OCI-LY3 (cell line): ENCODE measurements around the gene CEP68.

ENCODE experiments used
- H2AFZ ChIP-seq: fragments of 200-600, 300-600 bp; shearing (Covaris generic); 2 replicates; pipeline ENCODE4 v1.6.0; 2014; ENCODE audit warnings: antibody characterized with exemption, low read depth, low read length
- H3K27ac ChIP-seq: fragments of 200-600, 300-600 bp; sonication (generic); 2 replicates; pipeline ENCODE4 v1.5.1; 2014; ENCODE audit warnings: mild to moderate bottlenecking, low read length, moderate library complexity, mixed read lengths
- H3K27me3 ChIP-seq: fragments of 200-600, 300-600 bp; sonication (generic); 2 replicates; pipeline ENCODE4 v1.6.1; 2014; ENCODE audit warnings: low read depth, low read length, mixed read lengths
- H3K36me3 ChIP-seq: fragments of 200-600, 300-600 bp; sonication (generic); replicated peaks from 2 replicates; pipeline ENCODE3; 2014; ENCODE audit warnings: low read depth, low read length, mixed read lengths
- H3K4me1 ChIP-seq: fragments of 300-600, 200-600 bp; sonication (generic); 2 replicates; pipeline ENCODE4 v1.6.1; 2014; ENCODE audit warnings: low read length, mixed read lengths
- H3K4me2 ChIP-seq: fragments of 200-600, 300-600 bp; sonication (generic); 2 replicates; pipeline ENCODE4 v1.6.1; 2014; ENCODE audit warnings: low read length, mixed read lengths
- H3K4me3 ChIP-seq: fragments of 300-600, 200-600 bp; sonication (generic); 2 replicates; pipeline ENCODE4 v1.5.1; 2014; ENCODE audit warnings: antibody characterized with exemption, mild to moderate bottlenecking, low read length, moderate library complexity
- H3K79me2 ChIP-seq: fragments of 300-600, 200-600 bp; shearing (Covaris generic); 2 replicates; pipeline ENCODE4 v1.6.1; 2014; ENCODE audit warnings: mild to moderate bottlenecking, low read length, mixed read lengths
- H3K9ac ChIP-seq: fragments of 300-600, 200-600 bp; shearing (Covaris generic); 2 replicates; pipeline ENCODE4 v1.6.0; 2014; ENCODE audit warnings: mild to moderate bottlenecking, low read length, moderate library complexity
- H3K9me3 ChIP-seq: fragments of 200-600, 300-600 bp; shearing (Covaris generic); 2 replicates; pipeline ENCODE4 v1.6.1; 2014; ENCODE audit warnings: low read length, mixed read lengths; ENCODE audit not compliant: insufficient read depth
- H4K20me1 ChIP-seq: fragments of 200-600, 300-600 bp; sonication (generic); 2 replicates; pipeline ENCODE4 v1.6.1; 2016; ENCODE audit warnings: low read length, mixed read lengths; ENCODE audit not compliant: insufficient read depth
- EZH2phosphoT487 ChIP-seq: fragments of 200-600 bp; shearing (Covaris generic); IDR thresholded peaks from 2 replicates; pipeline ENCODE4 v1.6.1; 2018; ENCODE audit warnings: antibody characterized with exemption, mixed run types, low read depth
- TF ChIP-seq, protein P1 (sequence below): fragments of 200-600, 300-600 bp; sonication (generic); IDR thresholded peaks from 2 replicates; pipeline ENCODE4 v1.5.1; 2014; ENCODE audit warnings: antibody characterized with exemption, low read length, low read depth

CEP68 gene

DNA sequence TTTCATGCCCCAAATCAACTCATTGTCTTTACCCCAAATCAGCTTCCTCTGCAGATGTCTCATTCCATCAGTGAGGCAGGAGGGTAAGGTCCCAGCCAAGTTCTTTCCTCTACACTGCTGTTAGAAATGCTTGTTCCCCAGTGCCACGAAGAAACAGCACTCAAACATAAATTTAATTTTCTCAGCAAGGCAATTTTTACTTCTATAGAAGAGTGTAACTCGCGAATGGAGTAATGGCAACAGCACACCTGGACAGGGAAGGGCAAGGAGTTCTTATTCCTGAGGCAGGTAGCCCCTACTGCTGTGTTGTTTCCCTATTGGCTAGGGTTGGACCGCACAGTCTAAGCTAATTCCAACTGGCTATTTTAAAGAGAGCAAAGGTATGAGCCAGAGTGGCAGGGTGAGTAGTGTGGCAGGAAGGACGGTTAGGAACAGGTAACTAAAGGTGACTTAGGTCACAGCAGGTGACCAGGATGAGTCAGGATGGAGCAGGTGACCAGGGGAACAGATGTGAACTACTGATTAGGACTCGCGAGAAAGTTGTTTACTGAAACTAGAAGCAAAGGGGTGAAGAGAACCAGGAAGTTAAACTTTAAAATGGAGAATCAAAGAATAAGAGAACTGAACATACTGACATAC lies 12.0 kb upstream of the CEP68 start:
- Histone ChIP-seq H3K4me2 (no peak overlapping the region), H3K9me3 (peaks cover 15% of the 10 kb centered on the region), H3K4me1 (peaks cover 8% of the 10 kb centered on the region), H2AFZ (no peak overlapping the region), H4K20me1 (no peaks in the 10 kb centered on the region), H3K79me2 (no peaks in the 10 kb centered on the region), H3K27ac (no peak overlapping the region), H3K9ac (no peak overlapping the region), H3K4me3 (no peak overlapping the region), H3K36me3 (peaks cover 17% of the 10 kb centered on the region), H3K27me3 (no peaks in the 10 kb centered on the region)
- TF ChIP-seq, protein P1, sequence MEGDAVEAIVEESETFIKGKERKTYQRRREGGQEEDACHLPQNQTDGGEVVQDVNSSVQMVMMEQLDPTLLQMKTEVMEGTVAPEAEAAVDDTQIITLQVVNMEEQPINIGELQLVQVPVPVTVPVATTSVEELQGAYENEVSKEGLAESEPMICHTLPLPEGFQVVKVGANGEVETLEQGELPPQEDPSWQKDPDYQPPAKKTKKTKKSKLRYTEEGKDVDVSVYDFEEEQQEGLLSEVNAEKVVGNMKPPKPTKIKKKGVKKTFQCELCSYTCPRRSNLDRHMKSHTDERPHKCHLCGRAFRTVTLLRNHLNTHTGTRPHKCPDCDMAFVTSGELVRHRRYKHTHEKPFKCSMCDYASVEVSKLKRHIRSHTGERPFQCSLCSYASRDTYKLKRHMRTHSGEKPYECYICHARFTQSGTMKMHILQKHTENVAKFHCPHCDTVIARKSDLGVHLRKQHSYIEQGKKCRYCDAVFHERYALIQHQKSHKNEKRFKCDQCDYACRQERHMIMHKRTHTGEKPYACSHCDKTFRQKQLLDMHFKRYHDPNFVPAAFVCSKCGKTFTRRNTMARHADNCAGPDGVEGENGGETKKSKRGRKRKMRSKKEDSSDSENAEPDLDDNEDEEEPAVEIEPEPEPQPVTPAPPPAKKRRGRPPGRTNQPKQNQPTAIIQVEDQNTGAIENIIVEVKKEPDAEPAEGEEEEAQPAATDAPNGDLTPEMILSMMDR = no peak
- no peak for TF ChIP-seq EZH2phosphoT487

DNA sequence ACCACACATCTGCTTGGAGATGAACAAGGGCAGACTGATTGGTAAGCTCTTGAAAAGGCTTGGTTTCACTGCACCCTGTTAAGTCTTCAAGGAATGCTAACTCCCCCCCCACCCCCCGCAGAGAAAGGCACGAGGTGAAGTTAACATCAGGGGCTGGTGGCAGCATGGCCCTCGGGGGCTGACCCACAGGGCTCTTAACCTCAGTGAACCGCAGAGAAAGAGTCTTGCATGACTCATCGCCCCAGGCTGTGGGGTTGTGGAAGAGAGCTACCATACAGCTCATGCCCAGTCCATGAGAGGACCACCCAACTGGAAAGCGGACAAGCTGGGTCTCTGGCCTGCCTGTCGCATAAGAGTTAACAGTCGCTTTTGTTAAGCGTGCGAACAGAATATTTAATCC lies 10.6 kb upstream of the CEP68 start:
- peaks cover 17% of the 10 kb centered on the region for H3K36me3 ChIP-seq
- no peaks in the 10 kb centered on the region for H3K4me1 ChIP-seq
- no peaks in the 10 kb centered on the region for H4K20me1 ChIP-seq
- no peak overlapping the region for H3K4me2 ChIP-seq
- H2AFZ ChIP-seq = no peak overlapping the region
- no peaks in the 10 kb centered on the region for H3K27me3 ChIP-seq
- no peak overlapping the region for H3K4me3 ChIP-seq
- no peak overlapping the region for H3K27ac ChIP-seq
- TF ChIP-seq, protein P1 = no peak
- no peak for TF ChIP-seq EZH2phosphoT487
- no peak overlapping the region for H3K9ac ChIP-seq
- H3K9me3 ChIP-seq = peaks cover 15% of the 10 kb centered on the region
- no peaks in the 10 kb centered on the region for H3K79me2 ChIP-seq

DNA sequence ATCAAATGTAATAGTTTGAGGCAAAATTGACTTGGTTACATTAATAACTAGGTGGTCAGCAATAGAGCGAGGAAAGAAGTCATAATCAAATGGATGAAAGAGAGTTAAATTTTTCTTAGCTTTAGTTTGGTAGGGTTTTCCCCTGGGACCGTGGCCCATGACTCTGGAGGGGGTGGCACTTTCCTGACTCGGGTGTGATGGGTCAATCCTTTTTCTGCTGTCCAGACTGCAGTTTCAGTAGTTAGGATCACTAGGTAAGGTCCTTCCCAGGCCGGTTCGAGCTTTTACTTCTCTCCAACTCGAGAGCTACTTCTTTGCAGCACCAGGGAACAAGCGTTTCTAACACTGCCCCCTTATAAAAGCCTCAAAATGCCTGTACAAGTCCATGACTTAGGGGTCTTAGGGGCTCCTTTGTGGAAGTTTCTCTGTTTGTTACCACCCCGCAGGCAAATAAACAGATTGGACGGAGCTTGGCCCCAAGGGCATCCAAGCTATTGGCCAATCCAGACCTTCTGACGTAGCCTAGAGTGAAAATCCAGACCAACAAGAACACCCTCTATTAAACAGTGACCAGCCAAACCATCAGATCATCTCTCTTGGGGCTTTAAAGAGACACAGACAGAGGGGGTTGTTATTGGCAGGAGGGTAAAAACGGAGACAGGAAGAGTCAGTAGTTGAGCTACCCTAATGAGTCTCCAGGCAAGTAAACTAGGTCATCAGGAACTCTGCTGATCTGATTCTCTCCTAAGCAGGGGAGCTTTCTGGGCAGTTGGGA lies 9.4 kb upstream of the CEP68 start:
- Histone ChIP-seq H3K9me3 (peaks cover 15% of the 10 kb centered on the region), H3K27me3 (no peaks in the 10 kb centered on the region), H3K4me3 (no peak overlapping the region), H3K4me1 (no peaks in the 10 kb centered on the region), H3K4me2 (no peak overlapping the region), H3K27ac (no peak overlapping the region), H3K36me3 (peaks cover 17% of the 10 kb centered on the region), H2AFZ (no peak overlapping the region), H3K9ac (no peak overlapping the region), H3K79me2 (no peaks in the 10 kb centered on the region), H4K20me1 (no peaks in the 10 kb centered on the region)
- TF ChIP-seq, protein P1 = no peak
- TF ChIP-seq EZH2phosphoT487 = no peak

DNA sequence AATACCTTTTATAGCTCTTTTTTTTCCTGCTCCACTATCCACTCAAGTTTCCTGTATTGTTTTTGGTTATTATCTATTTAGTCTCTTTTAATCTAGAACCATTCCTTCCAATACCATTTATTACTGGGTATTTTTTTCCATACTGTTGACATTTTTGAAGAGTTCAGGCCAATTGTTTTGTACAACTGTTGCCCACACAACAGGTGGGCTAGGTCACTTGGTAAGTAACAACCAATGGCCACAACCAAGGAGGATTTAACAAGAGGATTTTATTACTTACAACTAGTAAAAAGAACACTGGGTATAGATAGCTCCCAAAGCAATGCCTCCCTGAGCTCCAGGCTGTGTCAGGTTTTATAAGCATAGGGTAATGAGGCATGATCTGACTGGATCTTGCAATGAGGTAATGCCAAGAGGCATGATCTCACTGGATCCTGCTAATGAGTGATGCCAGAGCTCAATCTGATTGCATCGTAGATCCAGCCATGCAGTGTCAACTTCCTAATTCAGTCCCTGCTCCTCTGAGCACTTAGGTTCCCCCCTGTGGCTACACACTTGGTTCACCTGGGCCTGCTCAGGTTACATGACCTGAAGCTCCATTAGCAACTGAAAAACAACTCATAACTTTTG lies 7.1 kb upstream of the CEP68 start:
- Histone ChIP-seq H4K20me1 (no peaks in the 10 kb centered on the region), H3K4me3 (no peak overlapping the region)
- TF ChIP-seq, protein P1 = no peak
- TF ChIP-seq EZH2phosphoT487 = no peak

More for the DNA sequence above, 7.1 kb upstream of the CEP68 start:
- Histone ChIP-seq H3K79me2 (no peaks in the 10 kb centered on the region), H3K36me3 (peaks cover 5% of the 10 kb centered on the region), H3K4me1 (peaks cover 19% of the 10 kb centered on the region), H3K9me3 (peaks cover 6% of the 10 kb centered on the region; the same call in 1 of the 2 replicates), H3K9ac (no peak overlapping the region), H3K4me2 (no peak overlapping the region), H2AFZ (no peak overlapping the region), H3K27me3 (no peaks in the 10 kb centered on the region), H3K27ac (no peak overlapping the region)
